HEK293T (cell line): Measurements from ENCODE around the gene KIF21A.

ENCODE experiments used
- BHLHE40 ChIP-seq: fragments of 450-650 bp; IDR thresholded peaks from 2 replicates; pipeline ENCODE4 v1.6.1; 2016; ENCODE audit warnings: mild to moderate bottlenecking, moderate library complexity, borderline replicate concordance
- ELF4 ChIP-seq: fragments of 450-650 bp; IDR thresholded peaks from 2 replicates; pipeline ENCODE4 v1.6.1; 2017; ENCODE audit warnings: antibody characterized with exemption
- NFRKB ChIP-seq: fragments of 450-650 bp; IDR thresholded peaks from 2 replicates; pipeline ENCODE4 v1.6.1; 2016; ENCODE audit warnings: mild to moderate bottlenecking, moderate library complexity

DNA sequence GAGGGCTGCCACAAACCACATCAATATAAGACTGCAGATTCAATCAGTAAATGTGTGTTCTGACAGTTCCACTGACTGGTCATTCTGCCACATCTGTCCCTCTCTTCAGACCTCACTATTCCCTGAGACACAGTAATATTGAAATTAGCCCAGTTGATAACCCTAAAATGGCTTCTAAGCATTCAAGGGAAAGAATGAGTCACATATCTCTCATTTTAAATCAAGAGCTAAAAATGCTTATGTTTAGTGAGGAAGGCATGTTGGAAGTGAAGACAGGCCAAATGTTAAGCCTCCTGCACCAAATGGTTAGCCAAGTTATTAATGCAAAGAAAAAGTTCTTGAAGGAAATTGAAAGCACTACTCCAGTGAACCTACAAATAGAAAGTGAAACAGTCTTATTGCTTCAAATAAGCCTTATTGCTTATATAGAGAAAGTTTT lies 24.5 kb upstream of the KIF21A start:
- TF ChIP-seq ELF4 (no peak), BHLHE40 (no peak), NFRKB (no peak)
